HG03097 (cell line): ENCODE results near the gene TSC2.

Experiments
- ATAC-seq: cut with Tn5 transposase; IDR thresholded peaks from one replicate; pipeline ENCODE4 v1.9.1; 2021; ENCODE audit not compliant: unreplicated experiment, low FRiP score

Gene TSC2

GRCh38 chr16:2040787-2041522 lies 6.8 kb upstream of the TSC2 start:
- no peak for ATAC-seq

GRCh38 chr16:2042171-2042985 lies 5.4 kb upstream of the TSC2 start:
- no peak for ATAC-seq

GRCh38 chr16:2042986-2043666 lies 4.7 kb upstream of the TSC2 start:
- no peak for ATAC-seq

- no peak for ATAC-seq
Observed at GRCh38 chr16:2043667-2044451, 3.9 kb upstream of the TSC2 start.

GRCh38 chr16:2044541-2044940 lies 3.2 kb upstream of the TSC2 start:
- ATAC-seq, result no peak

GRCh38 chr16:2045965-2046892 lies 1.6 kb upstream of the TSC2 start:
- no peak for ATAC-seq

- no peak for ATAC-seq
Observed at GRCh38 chr16:2046893-2047329, 874 bp upstream of the TSC2 start.

- no peak for ATAC-seq
Observed at GRCh38 chr16:2048116-2048543, 345 bp downstream of the TSC2 start.

GRCh38 chr16:2053211-2053610 lies 5.4 kb downstream of the TSC2 start:
- no peak for ATAC-seq

- ATAC-seq, result no peak
Observed at GRCh38 chr16:2053897-2054296, 6.1 kb downstream of the TSC2 start.

- ATAC-seq, result no peak
Observed at GRCh38 chr16:2054543-2055245, 6.9 kb downstream of the TSC2 start.

GRCh38 chr16:2056077-2056476 lies 8.3 kb downstream of the TSC2 start:
- no peak for ATAC-seq

- no peak for ATAC-seq
Observed at GRCh38 chr16:2056681-2057407, 9.1 kb downstream of the TSC2 start.

- ATAC-seq, result no peak
Observed at GRCh38 chr16:2057438-2057837, 9.7 kb downstream of the TSC2 start.

GRCh38 chr16:2058420-2058819 lies 10.6 kb downstream of the TSC2 start:
- ATAC-seq, result no peak

GRCh38 chr16:2058872-2059271 lies 11.1 kb downstream of the TSC2 start:
- ATAC-seq, result no peak

GRCh38 chr16:2060346-2060745 lies 12.6 kb downstream of the TSC2 start:
- no peak for ATAC-seq

GRCh38 chr16:2061023-2061422 lies 13.2 kb downstream of the TSC2 start:
- ATAC-seq, result no peak
